ENCODE data around the gene SDF2. TPM values are rescaled to one million over a fixed set of nuclear protein-coding genes. Genes with fewer than 3 reads are reported as not detected.
"Not testable (repeated sequence)": the region's sequence is repeated elsewhere in the genome, so short reads cannot be mapped to it uniquely, and the experiment has no call there.

The SDF2 gene
- polyA plus RNA-seq, 3 donors, result 76.3 to 87.5 (median 79.7) TPM

GRCh38 chr17:28698253-28698941, 36.7 kb upstream of the SDF2 start:
- peak; percentile 17 for DNase-seq

GRCh38 chr17:28693869-28694268, 32.2 kb upstream of the SDF2 start:
- DNase-seq, result no peak

- DNase-seq, result no peak
Measured at GRCh38 chr17:28689011-28689410, 27.3 kb upstream of the SDF2 start.

GRCh38 chr17:28688481-28688880, 26.8 kb upstream of the SDF2 start:
- DNase-seq, result no peak

GRCh38 chr17:28686296-28686695, 24.6 kb upstream of the SDF2 start:
- DNase-seq, result no peak

- no peak for DNase-seq
Measured at GRCh38 chr17:28685366-28685765, 23.7 kb upstream of the SDF2 start.

GRCh38 chr17:28684963-28685362, 23.3 kb upstream of the SDF2 start:
- peak; percentile 41 for DNase-seq

- DNase-seq, result no peak
Measured at GRCh38 chr17:28682655-28683054, 20.9 kb upstream of the SDF2 start.

GRCh38 chr17:28675980-28676379, 14.3 kb upstream of the SDF2 start:
- no peak for DNase-seq

GRCh38 chr17:28675490-28675889, 13.8 kb upstream of the SDF2 start:
- no peak for DNase-seq

GRCh38 chr17:28669918-28670317, 8.2 kb upstream of the SDF2 start:
- no peak for DNase-seq

- DNase-seq, result no peak
Measured at GRCh38 chr17:28667870-28668269, 6.2 kb upstream of the SDF2 start.

- DNase-seq, result no peak
Measured at GRCh38 chr17:28665994-28666393, 4.3 kb upstream of the SDF2 start.

- no peak for DNase-seq
Measured at GRCh38 chr17:28663723-28664122, 2.0 kb upstream of the SDF2 start.

- no peak for DNase-seq
Measured at GRCh38 chr17:28662527-28662829, 772 bp upstream of the SDF2 start.

- DNase-seq, result not testable (repeated sequence)
Measured at GRCh38 chr17:28659497-28659881, 2.2 kb downstream of the SDF2 start.

GRCh38 chr17:28658766-28659496, 2.8 kb downstream of the SDF2 start:
- DNase-seq, result not testable (repeated sequence)

GRCh38 chr17:28658342-28658741, 3.4 kb downstream of the SDF2 start:
- DNase-seq, result not testable (repeated sequence)

- no peak for DNase-seq
Measured at GRCh38 chr17:28657756-28658155, 4.0 kb downstream of the SDF2 start.

- DNase-seq, result no peak
Measured at GRCh38 chr17:28655160-28655559, 6.5 kb downstream of the SDF2 start.

- no peak for DNase-seq
Measured at GRCh38 chr17:28648698-28649097, 13.0 kb downstream of the SDF2 start.

- DNase-seq, result no peak
Measured at GRCh38 chr17:28646039-28646754, 15.5 kb downstream of the SDF2 start.

GRCh38 chr17:28645576-28645939, 16.1 kb downstream of the SDF2 start:
- DNase-seq, result no peak

Data from renal pelvis (tissue), 4 donors.